Loucy (cell line): ENCODE results near the gene KCNA4.

Experiments
- H2AFZ ChIP-seq: fragments of 200-600 bp; sonication (generic); 2 replicates; pipeline ENCODE4 v1.6.0; 2016; ENCODE audit warnings: antibody characterized with exemption, mild to moderate bottlenecking, low read length, moderate library complexity
- H3F3A ChIP-seq: fragments of 200-600 bp; 2 replicates; pipeline ENCODE4 v1.6.0; 2016; ENCODE audit warnings: antibody characterized with exemption, low read depth, mild to moderate bottlenecking
- H3K27me3 ChIP-seq: fragments of 200-600 bp; sonication (generic); 2 replicates; pipeline ENCODE4 v1.6.1; 2014; ENCODE audit warnings: low read length, mild to moderate bottlenecking; ENCODE audit not compliant: insufficient read depth, poor library complexity, severe bottlenecking
- H3K36me3 ChIP-seq: fragments of 200-600 bp; sonication (generic); 2 replicates; pipeline ENCODE4 v1.6.1; 2016; ENCODE audit warnings: low read length; ENCODE audit not compliant: insufficient read depth
- H3K4me1 ChIP-seq: fragments of 200-600 bp; sonication (generic); 2 replicates; pipeline ENCODE4 v1.5.1; 2014; ENCODE audit warnings: low read length, mild to moderate bottlenecking; ENCODE audit not compliant: insufficient read depth, poor library complexity, severe bottlenecking
- H3K4me2 ChIP-seq: fragments of 200-600 bp; sonication (generic); 2 replicates; pipeline ENCODE4 v1.6.0; 2014; ENCODE audit warnings: antibody characterized with exemption, low read length, low read depth, mild to moderate bottlenecking; ENCODE audit not compliant: poor library complexity, severe bottlenecking
- H3K4me3 ChIP-seq: fragments of 200-600 bp; sonication (generic); 2 replicates; pipeline ENCODE4 v1.5.1; 2014; ENCODE audit warnings: low read length, mild to moderate bottlenecking, mixed read lengths; ENCODE audit not compliant: poor library complexity, severe bottlenecking
- H3K79me2 ChIP-seq: fragments of 200-600 bp; sonication (generic); 2 replicates; pipeline ENCODE4 v1.6.1; 2014; ENCODE audit warnings: low read length; ENCODE audit not compliant: insufficient read depth
- H3K9ac ChIP-seq: fragments of 200-600 bp; sonication (generic); 2 replicates; pipeline ENCODE4 v1.6.0; 2014; ENCODE audit warnings: mild to moderate bottlenecking, low read depth, low read length, moderate library complexity; ENCODE audit not compliant: poor library complexity, severe bottlenecking
- H3K9me2 ChIP-seq: fragments of 200-600 bp; sonication (generic); replicated peaks from 2 replicates; pipeline ENCODE4 v1.6.1; 2016; ENCODE audit warnings: low read depth, low read length, mixed read lengths
- H3K9me3 ChIP-seq: fragments of 200-600 bp; sonication (generic); 2 replicates; pipeline ENCODE4 v1.6.1; 2014; ENCODE audit warnings: mild to moderate bottlenecking, antibody characterized with exemption, low read length, low read depth; ENCODE audit not compliant: insufficient read depth
- H4K20me1 ChIP-seq: fragments of 200-600 bp; sonication (generic); 2 replicates; pipeline ENCODE4 v1.6.0; 2014; ENCODE audit warnings: antibody characterized with exemption, low read length, mild to moderate bottlenecking; ENCODE audit not compliant: insufficient read depth, poor library complexity, severe bottlenecking
- CTCF ChIP-seq: fragments of 200-600 bp; sonication (generic); conservative IDR thresholded peaks from 2 replicates; pipeline ENCODE4 v1.5.1; 2014; ENCODE audit warnings: mild to moderate bottlenecking, antibody characterized with exemption, low read length
- EZH2phosphoT487 ChIP-seq: fragments of 200-600 bp; IDR thresholded peaks from 2 replicates; pipeline ENCODE4 v1.6.1; 2018; ENCODE audit warnings: antibody characterized with exemption, mild to moderate bottlenecking, moderate library complexity, borderline replicate concordance

Gene KCNA4

GRCh38 chr11:30025396-30026139, 8.7 kb upstream of the KCNA4 start:
- H3F3A ChIP-seq = no peaks in the 10 kb centered on the region
- H3K9me3 ChIP-seq = no peaks in the 10 kb centered on the region
- no peak overlapping the region for H3K4me2 ChIP-seq
- TF ChIP-seq EZH2phosphoT487 (no peak), CTCF (no peak)
- no peaks in the 10 kb centered on the region for H3K27me3 ChIP-seq
- H3K9ac ChIP-seq = no peak overlapping the region
- H3K36me3 ChIP-seq = no peaks in the 10 kb centered on the region
- H3K79me2 ChIP-seq = no peaks in the 10 kb centered on the region
- no peak overlapping the region for H3K4me3 ChIP-seq
- no peaks in the 10 kb centered on the region for H3K9me2 ChIP-seq
- H4K20me1 ChIP-seq = no peaks in the 10 kb centered on the region
- no peak overlapping the region for H2AFZ ChIP-seq
- no peaks in the 10 kb centered on the region for H3K4me1 ChIP-seq

GRCh38 chr11:30023074-30023473, 6.2 kb upstream of the KCNA4 start:
- no peaks in the 10 kb centered on the region for H3K27me3 ChIP-seq

GRCh38 chr11:30019481-30019880, 2.7 kb upstream of the KCNA4 start:
- Histone ChIP-seq H3K79me2 (no peaks in the 10 kb centered on the region), H3K9me2 (no peaks in the 10 kb centered on the region), H3K4me2 (no peak overlapping the region), H3K9me3 (no peaks in the 10 kb centered on the region; the same call in 1 of the 2 replicates), H3K9ac (no peak overlapping the region), H3K36me3 (no peaks in the 10 kb centered on the region), H2AFZ (no peak overlapping the region), H3K4me3 (no peak overlapping the region), H3K4me1 (no peaks in the 10 kb centered on the region), H3F3A (no peaks in the 10 kb centered on the region), H3K27me3 (no peaks in the 10 kb centered on the region), H4K20me1 (no peaks in the 10 kb centered on the region)
- TF ChIP-seq CTCF (no peak), EZH2phosphoT487 (no peak)

More at GRCh38 chr11:30023074-30023473, 6.2 kb upstream of the KCNA4 start:
- Histone ChIP-seq H3K36me3 (no peaks in the 10 kb centered on the region), H4K20me1 (no peaks in the 10 kb centered on the region), H3F3A (no peaks in the 10 kb centered on the region), H3K9ac (no peak overlapping the region), H3K4me2 (no peak overlapping the region), H2AFZ (no peak overlapping the region), H3K9me3 (no peaks in the 10 kb centered on the region), H3K9me2 (no peaks in the 10 kb centered on the region), H3K4me1 (no peaks in the 10 kb centered on the region), H3K4me3 (no peak overlapping the region), H3K79me2 (no peaks in the 10 kb centered on the region)
- TF ChIP-seq EZH2phosphoT487 (no peak), CTCF (no peak)
